T-cell (primary cell): ENCODE results near the gene AREG. TPM values are rescaled to one million over a fixed set of nuclear protein-coding genes. Genes with fewer than 3 reads are reported as not detected.

Source experiments
- ATAC-seq, 4 experiments: fragments of 200-7000 bp in 3 of 4; fragments of 150-1000 bp in 1 of 4; cut with Tn5 transposase; replicated peaks in 1 of 4; 1 replicate in 3 of 4; 2 replicates in 1 of 4; pipeline ENCODE4 v1.10.0; 2021; ENCODE audit warnings: moderate library complexity in 3 of 4, mild to moderate bottlenecking in 2 of 4, moderate number of reproducible peaks in 1 of 4
- CTCF ChIA-PET, 2 donors: fragments of 300-600 bp; sonication (Branson Sonifier 250); formaldehyde crosslinking; loops; one replicate each; lab custom pipeline; 2022; ENCODE audit warnings: antibody characterized with exemption in 2 of 2; lab: Charles Lee
- POLR2A ChIA-PET, 2 donors: fragments of 300-600 bp; sonication (Branson Sonifier 250); formaldehyde crosslinking; loops; one replicate each; lab custom pipeline; 2022; ENCODE audit warnings: antibody characterized with exemption in 2 of 2; lab: Charles Lee
- DNase-seq, 35 experiments: peaks; one replicate each; pipeline versions ENCODE4 v3.0.0 to v3.0.0-alpha.2; 2013 to 2023
- H3K27ac ChIP-seq: one replicate; pipeline ENCODE4 v1.5.1; 2013; ENCODE audit warnings: low read length
- H3K27me3 ChIP-seq, 2 experiments: replicated peaks in 1 of 2; 1 replicate in 1 of 2; 2 replicates in 1 of 2; pipeline versions ENCODE4 v1.6.1 to v1.7.0; 2013; ENCODE audit warnings: low read length in 1 of 2, mixed read lengths in 1 of 2; ENCODE audit not compliant: control insufficient read depth in 2 of 2, insufficient read depth in 2 of 2; ENCODE audit errors: extremely low read depth in 1 of 2
- H3K36me3 ChIP-seq, 2 donors: 1 replicate in 1 of 2; 2 replicates in 1 of 2; pipeline versions ENCODE4 v1.6.1 to v1.7.0; 2013; ENCODE audit warnings: low read length in 1 of 2; ENCODE audit not compliant: control insufficient read depth in 2 of 2, insufficient read depth in 1 of 2; ENCODE audit errors: extremely low read depth in 1 of 2
- H3K4me1 ChIP-seq, 2 experiments: 1 replicate in 1 of 2; 2 replicates in 1 of 2; pipeline versions ENCODE4 v1.6.1 to v1.7.0; 2013; ENCODE audit warnings: low read length in 2 of 2, mixed read lengths in 1 of 2; ENCODE audit not compliant: insufficient read depth in 2 of 2, control insufficient read depth in 1 of 2; ENCODE audit errors: extremely low read depth in 1 of 2
- H3K4me3 ChIP-seq, 2 donors: 1 replicate in 1 of 2; 2 replicates in 1 of 2; pipeline versions ENCODE4 v1.5.1 to v1.7.0; 2013; ENCODE audit warnings: mild to moderate bottlenecking in 2 of 2, low read length in 1 of 2, moderate library complexity in 1 of 2; ENCODE audit not compliant: control insufficient read depth in 1 of 2; ENCODE audit errors: extremely low read depth in 1 of 2
- H3K9me3 ChIP-seq: 2 replicates; pipeline ENCODE4 v1.7.0; 2013
- H3K27ac Mint-ChIP-seq, 2 donors: one replicate each; pipeline ENCODE4 v1.8.0; 2020 to 2021; ENCODE audit warnings: mild to moderate bottlenecking in 2 of 2, mixed read lengths in 2 of 2
- H3K27me3 Mint-ChIP-seq, 2 donors: one replicate each; pipeline ENCODE4 v1.8.0; 2021 to 2022; ENCODE audit warnings: mixed read lengths in 2 of 2
- H3K36me3 Mint-ChIP-seq: one replicate; pipeline ENCODE4 v1.8.0; 2021; ENCODE audit warnings: mixed read lengths
- H3K4me1 Mint-ChIP-seq, 3 donors: one replicate each; pipeline ENCODE4 v1.8.0; 2020 to 2022; ENCODE audit warnings: mixed read lengths in 3 of 3, mild to moderate bottlenecking in 1 of 3
- H3K4me3 Mint-ChIP-seq, 3 donors: one replicate each; pipeline ENCODE4 v1.8.0; 2020 to 2022; ENCODE audit warnings: mild to moderate bottlenecking in 3 of 3, mixed read lengths in 3 of 3, moderate library complexity in 3 of 3
- H3K9me3 Mint-ChIP-seq, 3 donors: one replicate each; pipeline ENCODE4 v1.8.0; 2020 to 2022; ENCODE audit warnings: mixed read lengths in 3 of 3
- WGBS: methylation state at CpG from one replicate; pipeline ENCODE4 v1.1.5; 2013; ENCODE audit warnings: missing lambda C conversion rate; ENCODE audit not compliant: insufficient coverage; 5-methylcytosine and 5-hydroxymethylcytosine counted together
- total RNA-seq, 35 experiments: library from RNA in 6 of 35; stranded (reverse) in 6 of 35; fragments of 120-200 nt in 1 of 35; gene quantifications; one replicate each; pipeline versions ENCODE4 v1.2.1 to v1.2.4 and lab custom pipeline; 2013 to 2026

AREG gene
- total RNA-seq, 5 donors from 2014 or later (not counting 1 experiment from before 2014, with no cell fraction given) = 0.54 to 29.4 (median 1.1) TPM

GRCh38 chr4:74426101-74426500 is 18.8 kb upstream of the AREG start:
- WGBS = no CpG with 5 or more reads among the region's 1 CpG
- CTCF ChIA-PET = no interaction called here
- POLR2A ChIA-PET = no interaction called here

GRCh38 chr4:74428276-74428675 is 16.7 kb upstream of the AREG start:
- H3K4me1 ChIP-seq = no peaks in the 10 kb centered on the region
- Mint-ChIP-seq H3K9me3 (no peaks in the 10 kb centered on the region), H3K36me3 (no peaks in the 10 kb centered on the region), H3K27ac (no peak overlapping the region), H3K27me3 (peaks cover 0 to 4% of the 10 kb centered on the region in 2 donors), H3K4me1 (no peaks in the 10 kb centered on the region), H3K4me3 (no peak overlapping the region)
- no peaks in the 10 kb centered on the region for H3K36me3 ChIP-seq
- H3K4me3 ChIP-seq = no peak overlapping the region
- ChIA-PET CTCF (interaction anchor here in 1 of 2 donors (0.5 kb wide), 1 partner anchor 140 kb away, joined by 3 read pairs; no protein-coding TSS in a partner anchor), POLR2A (interaction anchor here in 1 of 2 donors (1.3 kb wide), 1 partner anchor 17 kb away, joined by 3 read pairs; the partner anchor contains the start of gene AREG)
- no peak overlapping the region for H3K27ac ChIP-seq
- peaks cover 0 to 4% of the 10 kb centered on the region in 2 experiments for H3K27me3 ChIP-seq
- no peaks in the 10 kb centered on the region for H3K9me3 ChIP-seq
- DNase-seq = no peak
- ATAC-seq = no peak

More at GRCh38 chr4:74426101-74426500, 18.8 kb upstream of the AREG start:
- H3K4me3 Mint-ChIP-seq = no peak overlapping the region
- H3K27me3 Mint-ChIP-seq = peaks cover 0 to 9% of the 10 kb centered on the region in 2 donors
- H3K4me3 ChIP-seq = no peak overlapping the region
- DNase-seq = no peak
- H3K27me3 ChIP-seq = no peaks in the 10 kb centered on the region
- no peaks in the 10 kb centered on the region for H3K4me1 ChIP-seq
- no peaks in the 10 kb centered on the region for H3K36me3 ChIP-seq
- H3K27ac ChIP-seq = no peak overlapping the region
- H3K4me1 Mint-ChIP-seq = no peaks in the 10 kb centered on the region
- H3K9me3 Mint-ChIP-seq = no peaks in the 10 kb centered on the region
- no peak for ATAC-seq
- no peaks in the 10 kb centered on the region for H3K36me3 Mint-ChIP-seq
- H3K9me3 ChIP-seq = no peaks in the 10 kb centered on the region
- no peak overlapping the region for H3K27ac Mint-ChIP-seq

GRCh38 chr4:74431113-74431826 is 13.7 kb upstream of the AREG start:
- POLR2A ChIA-PET = no interaction called here
- H3K36me3 Mint-ChIP-seq = no peaks in the 10 kb centered on the region
- H3K9me3 Mint-ChIP-seq = no peaks in the 10 kb centered on the region

GRCh38 chr4:74433043-74433442 is 11.9 kb upstream of the AREG start:
- Histone ChIP-seq H3K4me1 (no peaks in the 10 kb centered on the region), H3K36me3 (no peaks in the 10 kb centered on the region), H3K27me3 (peaks cover 0 to 4% of the 10 kb centered on the region in 2 experiments), H3K9me3 (no peaks in the 10 kb centered on the region), H3K4me3 (no peak overlapping the region), H3K27ac (no peak overlapping the region)
- no peak for DNase-seq
- Mint-ChIP-seq H3K27me3 (peaks cover 2 to 12% of the 10 kb centered on the region in 2 donors), H3K36me3 (no peaks in the 10 kb centered on the region), H3K4me1 (no peaks in the 10 kb centered on the region), H3K9me3 (no peaks in the 10 kb centered on the region), H3K27ac (no peak overlapping the region), H3K4me3 (no peak overlapping the region)
- ATAC-seq = no peak
- ChIA-PET POLR2A (no interaction called here), CTCF (no interaction called here)
- no CpG with 5 or more reads among the region's 2 CpGs for WGBS

More at GRCh38 chr4:74431113-74431826, 13.7 kb upstream of the AREG start:
- H3K9me3 ChIP-seq = no peaks in the 10 kb centered on the region
- no peaks in the 10 kb centered on the region for H3K36me3 ChIP-seq
- H3K4me3 ChIP-seq = no peak overlapping the region
- no peak for DNase-seq
- H3K4me1 ChIP-seq = no peaks in the 10 kb centered on the region
- peaks cover 0 to 4% of the 10 kb centered on the region in 2 experiments for H3K27me3 ChIP-seq
- Mint-ChIP-seq H3K4me1 (no peaks in the 10 kb centered on the region), H3K4me3 (no peak overlapping the region), H3K27me3 (peaks cover 2 to 12% of the 10 kb centered on the region in 2 donors), H3K27ac (no peak overlapping the region)
- ATAC-seq = no peak
- CTCF ChIA-PET = no interaction called here
- WGBS = 54% methylated on average over 7 of the region's 11 CpGs
- no peak overlapping the region for H3K27ac ChIP-seq

- no peak overlapping the region for H3K4me3 Mint-ChIP-seq
- no peaks in the 10 kb centered on the region for H3K4me1 Mint-ChIP-seq
- H3K36me3 Mint-ChIP-seq = no peaks in the 10 kb centered on the region
- no peak for DNase-seq
- no peak overlapping the region for H3K4me3 ChIP-seq
- 67% methylated on average over 1 of the region's 7 CpGs for WGBS
- no peak overlapping the region for H3K27ac Mint-ChIP-seq
- H3K27me3 ChIP-seq = peaks cover 0 to 4% of the 10 kb centered on the region in 2 experiments
- no peaks in the 10 kb centered on the region for H3K36me3 ChIP-seq
- peaks cover 2 to 16% of the 10 kb centered on the region in 2 donors for H3K27me3 Mint-ChIP-seq
- ChIA-PET POLR2A (no interaction called here), CTCF (no interaction called here)
- no peak overlapping the region for H3K27ac ChIP-seq
- H3K4me1 ChIP-seq = no peaks in the 10 kb centered on the region
- ATAC-seq = no peak
- no peaks in the 10 kb centered on the region for H3K9me3 ChIP-seq
- H3K9me3 Mint-ChIP-seq = no peaks in the 10 kb centered on the region
These were observed 11.3 kb upstream of the AREG start for GRCh38 chr4:74433541-74434172.

- no peak overlapping the region for H3K27ac ChIP-seq
- no peak overlapping the region for H3K4me3 ChIP-seq
- ChIA-PET CTCF (interaction anchor here in 1 of 2 donors (0.5 kb wide), 1 partner anchor 125 kb away, joined by 3 read pairs; no protein-coding TSS in a partner anchor), POLR2A (interaction anchor here in 1 of 2 donors (0.6 kb wide), 1 partner anchor 821 kb away, joined by 3 read pairs; no protein-coding TSS in a partner anchor)
- DNase-seq (no peak), ATAC-seq (no peak)
- H3K36me3 ChIP-seq = no peaks in the 10 kb centered on the region
- WGBS = no CpG with 5 or more reads among the region's 1 CpG
- H3K27ac Mint-ChIP-seq = no peak overlapping the region
- no peaks in the 10 kb centered on the region for H3K4me1 Mint-ChIP-seq
- H3K9me3 ChIP-seq = no peaks in the 10 kb centered on the region
- H3K27me3 ChIP-seq = peaks cover 0 to 4% of the 10 kb centered on the region in 2 experiments
- H3K27me3 Mint-ChIP-seq = peaks cover 2 to 12% of the 10 kb centered on the region in 2 donors
- no peak overlapping the region for H3K4me3 Mint-ChIP-seq
- no peaks in the 10 kb centered on the region for H3K4me1 ChIP-seq
- H3K9me3 Mint-ChIP-seq = no peaks in the 10 kb centered on the region
- H3K36me3 Mint-ChIP-seq = no peaks in the 10 kb centered on the region
These were observed 9.6 kb upstream of the AREG start for GRCh38 chr4:74435296-74435695.
